Activated CD8-positive, alpha-beta memory T cell treated with anti-CD3 and anti-CD28 coated beads, Interleukin-2, amount 50 U/mL, for 1 hour (primary cell): ENCODE data around the gene SOX6.
"Not testable (repeated sequence)": the region's sequence is repeated elsewhere in the genome, so short reads cannot be mapped to it uniquely, and the experiment has no call there.

ENCODE experiments used
- DNase-seq: peaks from one replicate; pipeline ENCODE4 v3.0.0-alpha.2; 2020; ENCODE audit errors: extremely low read depth

Gene SOX6

GRCh38 chr11:16097543-16097942, 258.8 kb downstream of the SOX6 start:
- no peak for DNase-seq

- DNase-seq, result no peak
Measured at GRCh38 chr11:16096336-16096735, 260.0 kb downstream of the SOX6 start.

- no peak for DNase-seq
Measured at GRCh38 chr11:16095756-16096155, 260.6 kb downstream of the SOX6 start.

GRCh38 chr11:16093889-16094653, 262.3 kb downstream of the SOX6 start:
- DNase-seq, result no peak

GRCh38 chr11:16091862-16092261, 264.5 kb downstream of the SOX6 start:
- no peak for DNase-seq

GRCh38 chr11:16089481-16089880, 266.9 kb downstream of the SOX6 start:
- DNase-seq, result no peak

- no peak for DNase-seq
Measured at GRCh38 chr11:16088774-16089173, 267.6 kb downstream of the SOX6 start.

- DNase-seq, result no peak
Measured at GRCh38 chr11:16087886-16088285, 268.5 kb downstream of the SOX6 start.

- no peak for DNase-seq
Measured at GRCh38 chr11:16086229-16086819, 270.0 kb downstream of the SOX6 start.

- no peak for DNase-seq
Measured at GRCh38 chr11:16082095-16083055, 274.0 kb downstream of the SOX6 start.

- no peak for DNase-seq
Measured at GRCh38 chr11:16081382-16082094, 274.8 kb downstream of the SOX6 start.

GRCh38 chr11:16080688-16081381, 275.5 kb downstream of the SOX6 start:
- DNase-seq, result no peak

- DNase-seq, result no peak
Measured at GRCh38 chr11:16078936-16079335, 277.4 kb downstream of the SOX6 start.

- no peak for DNase-seq
Measured at GRCh38 chr11:16070573-16070972, 285.8 kb downstream of the SOX6 start.

GRCh38 chr11:16067268-16067667, 289.1 kb downstream of the SOX6 start:
- not testable (repeated sequence) for DNase-seq

- DNase-seq, result no peak
Measured at GRCh38 chr11:16059332-16059731, 297.0 kb downstream of the SOX6 start.

GRCh38 chr11:16058671-16059070, 297.7 kb downstream of the SOX6 start:
- DNase-seq, result no peak

GRCh38 chr11:16052750-16053149, 303.6 kb downstream of the SOX6 start:
- no peak for DNase-seq

GRCh38 chr11:16049611-16050010, 306.7 kb downstream of the SOX6 start:
- DNase-seq, result no peak

GRCh38 chr11:16047073-16047472, 309.3 kb downstream of the SOX6 start:
- DNase-seq, result no peak

- DNase-seq, result no peak
Measured at GRCh38 chr11:16043617-16044016, 312.7 kb downstream of the SOX6 start.
